Measurements from ENCODE around the gene CCDC120. TPM values are rescaled to one million over a fixed set of nuclear protein-coding genes. Genes with fewer than 3 reads are reported as not detected.

Gene CCDC120
- total RNA-seq, 2 donors from 2014 or later: 3.6 to 5.6 TPM

GRCh38 chrX:49053223-49054072 lies 5.4 kb upstream of the CCDC120 start:
- TF ChIP-seq CTCF (IDR thresholded peaks at IDR 0.05): no peak
- no peaks in the 10 kb centered on the region for H3K27me3 ChIP-seq (replicated peaks; ENCODE audit: insufficient read depth)
- H3K36me3 ChIP-seq: no peaks in the 10 kb centered on the region
- DNase-seq (ENCODE audit: low spot score) (no peak), ATAC-seq (ENCODE audit: insufficient number of reproducible peaks, low FRiP score, low read depth) (no peak)
- H3K4me1 ChIP-seq (ENCODE audit: control insufficient read depth in 1 of 2, low read depth in 2 of 2): peaks cover 0 to 7% of the 10 kb centered on the region in 2 donors
- no peaks in the 10 kb centered on the region for H3K9me3 ChIP-seq
- peak overlapping the region; percentile 82 to 87 for H3K27ac ChIP-seq
- H3K4me3 ChIP-seq: peak overlapping the region; percentile 77

- DNase-seq (ENCODE audit: low spot score): no peak
- Histone ChIP-seq H3K36me3 (no peaks in the 10 kb centered on the region), H3K9me3 (no peaks in the 10 kb centered on the region), H3K27ac (peak overlapping the region; percentile 82 to 87), H3K27me3 (replicated peaks; ENCODE audit: insufficient read depth) (no peaks in the 10 kb centered on the region), H3K4me1 (ENCODE audit: control insufficient read depth in 1 of 2, low read depth in 2 of 2) (peaks cover 0 to 7% of the 10 kb centered on the region in 2 donors), H3K4me3 (peak overlapping the region; percentile 77)
- no peak for TF ChIP-seq CTCF (IDR thresholded peaks at IDR 0.05)
- no peak for ATAC-seq (ENCODE audit: insufficient number of reproducible peaks, low FRiP score, low read depth)
Measured at GRCh38 chrX:49054073-49054762, 4.6 kb upstream of the CCDC120 start.

GRCh38 chrX:49059201-49059600 lies 402 bp downstream of the CCDC120 start:
- Histone ChIP-seq H3K36me3 (no peaks in the 10 kb centered on the region), H3K27ac (no peak overlapping the region), H3K4me1 (ENCODE audit: control insufficient read depth in 1 of 2, low read depth in 2 of 2) (peaks cover 0 to 6% of the 10 kb centered on the region in 2 donors), H3K27me3 (replicated peaks; ENCODE audit: insufficient read depth) (no peaks in the 10 kb centered on the region), H3K9me3 (no peaks in the 10 kb centered on the region), H3K4me3 (no peak overlapping the region)
- DNase-seq (ENCODE audit: low spot score) (no peak), ATAC-seq (ENCODE audit: insufficient number of reproducible peaks, low FRiP score, low read depth) (no peak)
- no peak for TF ChIP-seq CTCF (IDR thresholded peaks at IDR 0.05)

GRCh38 chrX:49059681-49060085 lies 884 bp downstream of the CCDC120 start:
- H3K9me3 ChIP-seq: no peaks in the 10 kb centered on the region
- DNase-seq (ENCODE audit: low spot score) (no peak), ATAC-seq (ENCODE audit: insufficient number of reproducible peaks, low FRiP score, low read depth) (no peak)
- no peaks in the 10 kb centered on the region for H3K36me3 ChIP-seq
- peaks cover 0 to under 1% of the 10 kb centered on the region in 2 donors for H3K4me1 ChIP-seq (ENCODE audit: control insufficient read depth in 1 of 2, low read depth in 2 of 2)
- TF ChIP-seq CTCF (IDR thresholded peaks at IDR 0.05): no peak
- no peak overlapping the region for H3K4me3 ChIP-seq
- no peaks in the 10 kb centered on the region for H3K27me3 ChIP-seq (replicated peaks; ENCODE audit: insufficient read depth)
- H3K27ac ChIP-seq: no peak overlapping the region

- Histone ChIP-seq H3K27me3 (replicated peaks; ENCODE audit: insufficient read depth) (no peaks in the 10 kb centered on the region), H3K4me1 (ENCODE audit: control insufficient read depth in 1 of 2, low read depth in 2 of 2) (no peaks in the 10 kb centered on the region), H3K36me3 (no peaks in the 10 kb centered on the region), H3K9me3 (no peaks in the 10 kb centered on the region), H3K27ac (no peak overlapping the region), H3K4me3 (no peak overlapping the region)
- DNase-seq (ENCODE audit: low spot score) (no peak), ATAC-seq (ENCODE audit: insufficient number of reproducible peaks, low FRiP score, low read depth) (no peak)
- TF ChIP-seq CTCF (IDR thresholded peaks at IDR 0.05): no peak
Measured at GRCh38 chrX:49060914-49061313, 2.1 kb downstream of the CCDC120 start.

Measured in thoracic aorta (tissue), 2 donors.